Cardiac muscle cell (in vitro differentiated cells and primary cell): Measurements from ENCODE around the gene FAM168B. TPM values are rescaled to one million over a fixed set of nuclear protein-coding genes. Genes with fewer than 3 reads are reported as not detected.

ENCODE experiments used
- DNase-seq, 2 donors: peaks; one replicate each; pipeline versions ENCODE4 v3.0.0 to v3.0.0-alpha.2; 2010 to 2017; ENCODE audit warnings: low read depth in 1 of 2, low spot score in 1 of 2
- H3K27ac ChIP-seq: fragments of 200-600 bp; sonication (generic); 2 replicates; pipeline ENCODE4 v1.5.1; 2016
- H3K27me3 ChIP-seq: fragments of 200-600 bp; sonication (generic); 2 replicates; pipeline ENCODE4 v1.6.0; 2016; ENCODE audit warnings: control low read depth
- H3K36me3 ChIP-seq: fragments of 200-600 bp; sonication (generic); 2 replicates; pipeline ENCODE4 v1.5.1; 2016; ENCODE audit warnings: control low read depth
- H3K4me1 ChIP-seq: fragments of 200-600 bp; sonication (generic); 2 replicates; pipeline ENCODE4 v1.8.1; 2017; ENCODE audit warnings: low read depth, mild to moderate bottlenecking, mixed run types
- H3K4me3 ChIP-seq: fragments of 200-600 bp; sonication (generic); 2 replicates; pipeline ENCODE4 v1.5.1; 2016; ENCODE audit warnings: mild to moderate bottlenecking
- H3K9me3 ChIP-seq: fragments of 200-600 bp; sonication (generic); 2 replicates; pipeline ENCODE4 v1.5.1; 2017; ENCODE audit warnings: low read depth, mild to moderate bottlenecking, control low read depth
- polyA plus RNA-seq: library from polyadenylated mRNA; unstranded; fragments of >200 nt; fragmentation: Nextera tagmentation; extraction: Ambion mirVana; gene quantifications from 2 replicates; pipeline ENCODE4 v1.2.1, GENCODE V29; 2016
- total RNA-seq: library from RNA; depleted of rRNA; stranded (reverse); fragments of >200 nt; gene quantifications from 2 replicates; pipeline ENCODE4 v1.2.3, GENCODE V29; 2016
- TF ChIP-seq, protein P1 (sequence below): IDR thresholded peaks from 2 replicates; pipeline ENCODE4 v1.5.1; 2012; ENCODE audit warnings: low read depth, mild to moderate bottlenecking, low read length

Gene FAM168B
- total and polyA plus RNA-seq, 2 experiments from 2014 or later, result 50.4 to 142 TPM

DNA sequence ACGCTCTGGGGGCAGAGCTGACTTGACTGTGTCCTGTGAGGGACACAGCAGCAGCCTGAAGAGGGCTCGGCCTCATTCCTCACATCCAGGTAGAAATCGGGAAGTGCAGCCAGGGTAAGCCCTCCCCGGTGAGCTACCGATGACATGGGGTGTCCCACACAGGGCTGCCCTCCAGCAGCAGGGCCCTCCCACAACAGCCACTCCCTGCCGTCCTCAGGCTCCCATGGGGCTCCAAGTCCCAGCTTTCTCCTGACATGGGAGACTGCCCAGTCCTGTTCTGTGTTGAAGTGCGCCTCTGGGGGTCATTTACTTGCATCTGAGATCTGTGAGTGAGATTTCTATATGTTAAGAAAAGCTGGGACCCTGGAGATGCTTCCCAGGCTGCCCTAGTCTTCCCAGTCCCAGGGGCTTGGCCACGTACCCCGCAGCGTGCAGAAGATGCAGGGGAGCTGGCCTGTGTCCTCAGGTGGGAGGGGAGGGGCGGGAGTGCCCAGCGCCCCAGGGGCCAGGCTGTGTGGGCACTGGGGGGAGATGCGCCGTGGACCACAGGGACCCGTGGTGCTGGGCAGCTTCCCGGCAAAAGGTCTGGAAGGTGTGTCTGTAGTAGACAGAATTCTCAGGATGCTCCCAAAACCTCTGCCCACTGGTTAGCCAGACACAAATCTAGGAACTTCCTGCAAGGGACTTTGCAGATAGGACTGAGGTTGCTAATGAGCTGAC lies 87.9 kb downstream of the FAM168B start:
- H3K9me3 ChIP-seq, result no peaks in the 10 kb centered on the region
- H3K27ac ChIP-seq, result no peak overlapping the region
- H3K4me3 ChIP-seq, result no peak overlapping the region
- no peaks in the 10 kb centered on the region for H3K27me3 ChIP-seq
- H3K36me3 ChIP-seq, result no peaks in the 10 kb centered on the region
- DNase-seq, result no peak
- no peaks in the 10 kb centered on the region for H3K4me1 ChIP-seq
- TF ChIP-seq, protein P1, sequence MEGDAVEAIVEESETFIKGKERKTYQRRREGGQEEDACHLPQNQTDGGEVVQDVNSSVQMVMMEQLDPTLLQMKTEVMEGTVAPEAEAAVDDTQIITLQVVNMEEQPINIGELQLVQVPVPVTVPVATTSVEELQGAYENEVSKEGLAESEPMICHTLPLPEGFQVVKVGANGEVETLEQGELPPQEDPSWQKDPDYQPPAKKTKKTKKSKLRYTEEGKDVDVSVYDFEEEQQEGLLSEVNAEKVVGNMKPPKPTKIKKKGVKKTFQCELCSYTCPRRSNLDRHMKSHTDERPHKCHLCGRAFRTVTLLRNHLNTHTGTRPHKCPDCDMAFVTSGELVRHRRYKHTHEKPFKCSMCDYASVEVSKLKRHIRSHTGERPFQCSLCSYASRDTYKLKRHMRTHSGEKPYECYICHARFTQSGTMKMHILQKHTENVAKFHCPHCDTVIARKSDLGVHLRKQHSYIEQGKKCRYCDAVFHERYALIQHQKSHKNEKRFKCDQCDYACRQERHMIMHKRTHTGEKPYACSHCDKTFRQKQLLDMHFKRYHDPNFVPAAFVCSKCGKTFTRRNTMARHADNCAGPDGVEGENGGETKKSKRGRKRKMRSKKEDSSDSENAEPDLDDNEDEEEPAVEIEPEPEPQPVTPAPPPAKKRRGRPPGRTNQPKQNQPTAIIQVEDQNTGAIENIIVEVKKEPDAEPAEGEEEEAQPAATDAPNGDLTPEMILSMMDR, result no peak

DNA sequence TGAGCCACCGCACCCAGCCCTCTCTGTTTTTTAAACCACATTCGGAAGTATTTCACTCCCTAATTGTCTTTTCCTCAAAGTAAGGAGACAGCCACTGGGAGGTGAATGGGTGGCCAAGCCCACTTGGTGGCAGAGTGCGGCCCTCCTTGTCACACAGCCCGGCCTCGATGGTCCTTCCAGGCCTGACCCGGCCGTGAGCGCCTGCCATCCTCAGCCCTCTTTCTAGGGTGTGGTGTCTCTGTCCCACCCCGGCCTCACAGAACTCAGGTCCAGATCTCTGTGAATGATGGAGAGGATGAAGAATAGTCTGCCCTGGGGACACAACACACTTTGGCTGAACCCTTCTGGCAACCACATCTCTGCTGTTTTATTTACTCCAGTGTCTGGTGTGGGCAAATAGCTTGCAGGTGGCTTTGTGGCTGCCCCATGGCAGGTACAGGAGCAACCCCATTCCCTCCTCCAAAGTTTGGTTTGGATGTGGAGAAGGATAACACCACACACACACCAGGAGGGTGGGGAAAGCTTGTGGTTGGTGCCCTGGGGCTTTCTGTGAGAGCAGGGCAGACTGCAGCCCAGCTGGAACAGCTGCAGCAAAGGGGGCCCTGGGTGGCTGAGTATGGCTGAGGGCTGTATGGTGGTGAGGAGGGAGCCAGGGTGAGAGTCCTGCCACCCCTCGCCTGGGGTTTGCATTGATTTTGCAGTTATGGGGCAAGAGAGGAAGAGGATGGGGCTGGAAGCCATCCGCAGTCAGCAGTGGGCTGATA lies 88.6 kb downstream of the FAM168B start:
- Histone ChIP-seq H3K9me3 (no peaks in the 10 kb centered on the region), H3K36me3 (no peaks in the 10 kb centered on the region), H3K27ac (no peak overlapping the region), H3K27me3 (no peaks in the 10 kb centered on the region), H3K4me3 (no peak overlapping the region), H3K4me1 (no peaks in the 10 kb centered on the region)
- TF ChIP-seq, protein P1, result no peak
- DNase-seq, result no peak

DNA sequence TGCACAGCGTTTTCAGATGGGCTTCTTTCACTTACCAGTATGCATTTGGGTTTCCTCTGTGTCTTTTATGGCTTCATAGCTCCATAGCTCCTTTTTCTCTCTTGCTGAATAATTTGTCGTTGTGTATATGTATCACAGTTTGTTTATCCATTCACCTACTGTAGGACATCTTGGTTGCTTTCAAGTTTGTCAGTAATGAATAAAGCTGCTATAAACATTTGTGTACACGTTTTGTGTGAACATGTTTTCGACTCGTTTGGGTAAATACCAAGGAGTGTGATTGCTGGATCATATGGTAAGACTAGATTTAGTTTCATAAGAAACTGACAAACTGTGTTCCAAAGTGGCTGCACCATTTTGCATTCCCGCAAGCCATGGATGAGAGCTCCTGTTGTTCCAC lies 94.7 kb downstream of the FAM168B start:
- H3K4me3 ChIP-seq, result no peak overlapping the region
- TF ChIP-seq, protein P1, result no peak
- no peaks in the 10 kb centered on the region for H3K27me3 ChIP-seq
- no peaks in the 10 kb centered on the region for H3K4me1 ChIP-seq
- H3K36me3 ChIP-seq, result no peaks in the 10 kb centered on the region
- no peaks in the 10 kb centered on the region for H3K9me3 ChIP-seq
- H3K27ac ChIP-seq, result no peak overlapping the region
- DNase-seq, result no peak

Other genes with a start within 250 kb of the FAM168B start
- gene PLEKHB2, start 11.9 kb upstream of the FAM168B start, total RNA-seq, result 36.6 and 49.0 TPM in 2 replicates
- gene PLEKHB2, start 11.9 kb upstream of the FAM168B start, polyA plus RNA-seq, result 52.4 and 61.0 TPM in 2 replicates
- gene POTEE, start 116.1 kb upstream of the FAM168B start, total RNA-seq, result 4.8 and 12.2 TPM in 2 replicates
- gene POTEE, start 116.1 kb upstream of the FAM168B start, polyA plus RNA-seq, result 7.5 and 10.1 TPM in 2 replicates